Endothelial cell of umbilical vein (primary cell): ENCODE results near the gene NAP1L4. TPM values are rescaled to one million over a fixed set of nuclear protein-coding genes. Genes with fewer than 3 reads are reported as not detected.

ENCODE experiments used
- BruUV-seq: library from RNA; stranded (reverse); fragments of 400-500 nt; replicated peaks from 2 replicates; lab custom pipeline; 2021; lab: Mats Ljungman, UMichigan
- CTCF ChIA-PET: fragments of 300-600, 350-600 bp; sonication (Branson Sonifier 250); formaldehyde crosslinking; loops from one replicate; lab custom pipeline; 2021; ENCODE audit warnings: antibody characterized with exemption, inconsistent platforms; lab: Charles Lee
- POLR2A ChIA-PET: fragments of 300-600, 350-600 bp; sonication (Branson Sonifier 250); formaldehyde crosslinking; loops from one replicate; lab custom pipeline; 2021; ENCODE audit warnings: antibody characterized with exemption, inconsistent platforms; lab: Charles Lee
- DNase-seq: peaks from one replicate; pipeline ENCODE4 v3.0.0-alpha.2; 2011; ENCODE audit warnings: low read depth, low spot score
- FAIRE-seq: peaks from 2 replicates; lab custom pipeline; 2011; peaks lifted over from hg19 to GRCh38; lab: Jason Lieb, UNC
- H2AFZ ChIP-seq: 2 replicates; pipeline ENCODE4 v1.6.0; 2012; ENCODE audit warnings: low read depth, low read length, control low read depth, inconsistent platforms
- H3K27ac ChIP-seq: 2 replicates; pipeline ENCODE4 v1.5.1; 2011; ENCODE audit warnings: low read depth, mild to moderate bottlenecking, control low read depth, low read length, moderate library complexity; ENCODE audit not compliant: insufficient read depth
- H3K27me3 ChIP-seq, 2 experiments: 2 replicates each; pipeline versions ENCODE4 v1.6.0 to v1.6.1; 2011; ENCODE audit warnings: low read length in 2 of 2, mixed read lengths in 1 of 2; ENCODE audit not compliant: control insufficient read depth in 2 of 2, insufficient read depth in 2 of 2
- H3K36me3 ChIP-seq, 2 experiments: 2 replicates in 1 of 2; 3 replicates in 1 of 2; pipeline ENCODE4 v1.5.1; 2011; ENCODE audit warnings: low read length in 2 of 2, mild to moderate bottlenecking in 1 of 2, moderate library complexity in 1 of 2; ENCODE audit not compliant: control insufficient read depth in 2 of 2, insufficient read depth in 2 of 2; ENCODE audit errors: extremely low read depth in 1 of 2
- H3K4me1 ChIP-seq: 3 replicates; pipeline ENCODE4 v1.5.1; 2011; ENCODE audit warnings: mild to moderate bottlenecking, low read length; ENCODE audit not compliant: control insufficient read depth, insufficient read depth; ENCODE audit errors: extremely low read depth
- H3K4me2 ChIP-seq: 2 replicates; pipeline ENCODE4 v1.6.1; 2011; ENCODE audit warnings: low read length, control low read depth, mixed read lengths; ENCODE audit not compliant: insufficient read depth
- H3K4me3 ChIP-seq, 3 experiments: fragments of 200-600 bp in 1 of 3; sonication (generic), shearing (Covaris generic) in 1 of 3; replicated peaks in 1 of 3; 2 replicates each; pipeline ENCODE4 v1.5.1; 2011 to 2016; ENCODE audit warnings: control low read depth in 3 of 3, low read length in 3 of 3, mild to moderate bottlenecking in 2 of 3, inconsistent platforms in 1 of 3, low read depth in 1 of 3, moderate library complexity in 1 of 3; ENCODE audit not compliant: insufficient read depth in 1 of 3
- H3K79me2 ChIP-seq: 2 replicates; pipeline ENCODE4 v1.6.0; 2012; ENCODE audit warnings: low read length, inconsistent platforms; ENCODE audit not compliant: control insufficient read depth, insufficient read depth
- H3K9ac ChIP-seq: replicated peaks from 2 replicates; pipeline ENCODE3; 2011; ENCODE audit warnings: low read length, control low read depth; ENCODE audit not compliant: insufficient read depth; ENCODE audit errors: extremely low read depth
- H3K9me1 ChIP-seq: replicated peaks from 3 replicates; pipeline ENCODE4 v1.6.0; 2011; ENCODE audit warnings: mild to moderate bottlenecking, low read length; ENCODE audit not compliant: control insufficient read depth, insufficient read depth; ENCODE audit errors: extremely low read depth
- H3K9me3 ChIP-seq: replicated peaks from 2 replicates; pipeline ENCODE4 v1.5.1; 2012; ENCODE audit warnings: low read length, inconsistent platforms; ENCODE audit not compliant: control insufficient read depth, insufficient read depth
- H4K20me1 ChIP-seq: replicated peaks from 2 replicates; pipeline ENCODE3; 2011; ENCODE audit warnings: mild to moderate bottlenecking, low read length; ENCODE audit not compliant: control insufficient read depth, insufficient read depth; ENCODE audit errors: extremely low read depth
- EZH2 ChIP-seq: IDR thresholded peaks from 2 replicates; pipeline ENCODE4 v1.6.1; 2012; ENCODE audit warnings: borderline replicate concordance, low read depth, mild to moderate bottlenecking, moderate library complexity, low read length, inconsistent platforms; ENCODE audit not compliant: severe bottlenecking
- FOS ChIP-seq: IDR thresholded peaks from 2 replicates; pipeline ENCODE4 v1.6.1; 2011; ENCODE audit warnings: mild to moderate bottlenecking, low read length, moderate library complexity, borderline replicate concordance; ENCODE audit not compliant: insufficient read depth
- GATA2 ChIP-seq: IDR thresholded peaks from 2 replicates; pipeline ENCODE4 v1.7.0; 2011; ENCODE audit warnings: low read depth, mild to moderate bottlenecking, moderate library complexity, mixed read lengths, low read length; ENCODE audit not compliant: insufficient read length, insufficient read depth
- JUN ChIP-seq: IDR thresholded peaks from 2 replicates; pipeline ENCODE4 v1.6.1; 2011; ENCODE audit warnings: borderline replicate concordance, low read depth; ENCODE audit not compliant: insufficient read length, insufficient read depth
- MYC ChIP-seq: IDR thresholded peaks from one replicate; pipeline ENCODE4 v1.6.1; 2011; ENCODE audit warnings: mild to moderate bottlenecking, low read depth, low read length
- POLR2A ChIP-seq: IDR thresholded peaks from 2 replicates; pipeline ENCODE4 v1.6.1; 2012; ENCODE audit warnings: low read depth, mild to moderate bottlenecking, control low read depth, low read length
- POLR2AphosphoS5 ChIP-seq: IDR thresholded peaks from 2 replicates; pipeline ENCODE4 v1.6.1; 2012; ENCODE audit warnings: low read depth, mild to moderate bottlenecking, control low read depth, low read length, moderate library complexity; ENCODE audit not compliant: insufficient read depth
- dilution Hi-C: fragments of 300-500 bp; cut with MboI; formaldehyde crosslinking; loops from one replicate; pipeline ENCODE4 v1.15.0; 2019; ENCODE audit warnings: low sequenced_read_pairs; ENCODE audit not compliant: extremely low pct_ligation_motif_present
- intact Hi-C: fragments of 100-400 bp; cut with micrococcal nuclease; formaldehyde crosslinking; loops from one replicate; pipeline ENCODE4 v1.10.0; 2022
- polyA plus RNA-seq, 4 experiments: library from polyadenylated mRNA; depleted of rRNA in 3 of 4; stranded (reverse) in 3 of 4; unstranded in 1 of 4; fragments of >200 nt; gene quantifications; 2 replicates each; pipeline versions ENCODE4 v1.2.1 to v1.2.3, GENCODE V29; 2011 to 2012; ENCODE audit warnings: missing spikeins in 1 of 4
- total RNA-seq: library from RNA; stranded (reverse); gene quantifications from 2 replicates; pipeline ENCODE4 v1.2.3, GENCODE V29; 2021
- TF ChIP-seq, protein P1 (sequence below), 2 donors: IDR thresholded peaks; 1 replicate in 1 of 2; 2 replicates in 1 of 2; pipeline ENCODE4 v1.5.1; 2011; ENCODE audit warnings: low read length in 2 of 2, mild to moderate bottlenecking in 2 of 2, moderate library complexity in 2 of 2, control low read depth in 1 of 2, inconsistent platforms in 1 of 2, low read depth in 1 of 2; ENCODE audit not compliant: insufficient read depth in 1 of 2; ENCODE audit errors: extremely low read depth in 1 of 2
- TF ChIP-seq, protein P2 (sequence below): IDR thresholded peaks from 2 replicates; pipeline ENCODE4 v1.6.1; 2011; ENCODE audit not compliant: insufficient read depth, insufficient read length

NAP1L4 gene
- total and polyA plus RNA-seq, 2 donors (not counting 3 experiments of a cell fraction or from before 2014, with no cell fraction given): 100.0 to 177 TPM

DNA sequence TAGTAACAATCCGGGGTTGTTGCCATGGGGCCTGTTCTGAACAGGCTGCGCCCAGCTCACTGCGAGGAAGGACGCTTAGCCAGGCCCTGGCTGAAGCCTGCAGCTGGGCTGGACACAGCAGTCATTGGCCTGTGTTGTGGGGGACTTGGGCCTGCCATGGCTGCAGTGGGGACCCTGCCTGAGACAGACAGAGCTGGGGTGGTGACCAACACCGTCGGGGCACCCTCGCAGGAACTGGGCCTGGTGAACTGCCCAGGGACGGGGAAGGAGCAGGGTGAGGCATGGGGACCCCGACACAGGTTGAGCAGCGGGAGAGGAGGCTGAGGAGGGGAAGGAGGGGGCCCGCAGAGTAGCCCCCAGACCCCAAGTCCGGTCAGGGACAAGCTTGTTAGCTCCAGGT is 71.8 kb downstream of the NAP1L4 start:
- dilution Hi-C loops: no loop called here
- no TSS peak for BruUV-seq

More for the DNA sequence above, 71.8 kb downstream of the NAP1L4 start:
- H3K4me2 ChIP-seq: no peak overlapping the region
- H3K79me2 ChIP-seq: no peaks in the 10 kb centered on the region
- no peaks in the 10 kb centered on the region for H3K9me3 ChIP-seq
- H3K27me3 ChIP-seq: no peaks in the 10 kb centered on the region
- H3K9ac ChIP-seq: no peak overlapping the region
- no peak overlapping the region for H3K4me3 ChIP-seq
- no peaks in the 10 kb centered on the region for H3K9me1 ChIP-seq
- intact Hi-C loops: no loop called here
- no peak for DNase-seq
- ChIA-PET CTCF (interaction anchor here (0.8 to 2.2 kb wide), 4 partner anchors 9 to 387 kb away, joined by 3 to 10 read pairs (median 4); partner anchors contain the start of gene PHLDA2), POLR2A (interaction anchor here (0.6 kb wide), 1 partner anchor 18 kb away, joined by 3 read pairs; a partner anchor contains a TSS)
- no peaks in the 10 kb centered on the region for H3K36me3 ChIP-seq
- FAIRE-seq: no peak
- TF ChIP-seq JUN (no peak), MYC (no peak), POLR2A (no peak), GATA2 (no peak), POLR2AphosphoS5 (no peak), FOS (no peak), EZH2 (no peak)
- TF ChIP-seq, protein P1, sequence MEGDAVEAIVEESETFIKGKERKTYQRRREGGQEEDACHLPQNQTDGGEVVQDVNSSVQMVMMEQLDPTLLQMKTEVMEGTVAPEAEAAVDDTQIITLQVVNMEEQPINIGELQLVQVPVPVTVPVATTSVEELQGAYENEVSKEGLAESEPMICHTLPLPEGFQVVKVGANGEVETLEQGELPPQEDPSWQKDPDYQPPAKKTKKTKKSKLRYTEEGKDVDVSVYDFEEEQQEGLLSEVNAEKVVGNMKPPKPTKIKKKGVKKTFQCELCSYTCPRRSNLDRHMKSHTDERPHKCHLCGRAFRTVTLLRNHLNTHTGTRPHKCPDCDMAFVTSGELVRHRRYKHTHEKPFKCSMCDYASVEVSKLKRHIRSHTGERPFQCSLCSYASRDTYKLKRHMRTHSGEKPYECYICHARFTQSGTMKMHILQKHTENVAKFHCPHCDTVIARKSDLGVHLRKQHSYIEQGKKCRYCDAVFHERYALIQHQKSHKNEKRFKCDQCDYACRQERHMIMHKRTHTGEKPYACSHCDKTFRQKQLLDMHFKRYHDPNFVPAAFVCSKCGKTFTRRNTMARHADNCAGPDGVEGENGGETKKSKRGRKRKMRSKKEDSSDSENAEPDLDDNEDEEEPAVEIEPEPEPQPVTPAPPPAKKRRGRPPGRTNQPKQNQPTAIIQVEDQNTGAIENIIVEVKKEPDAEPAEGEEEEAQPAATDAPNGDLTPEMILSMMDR (IDR thresholded peaks at IDR 0.05; ENCODE audit: extremely low read depth in 1 of 2, insufficient read depth in 1 of 2, low read depth in 1 of 2, low read length in 2 of 2): no peak
- TF ChIP-seq, protein P2, sequence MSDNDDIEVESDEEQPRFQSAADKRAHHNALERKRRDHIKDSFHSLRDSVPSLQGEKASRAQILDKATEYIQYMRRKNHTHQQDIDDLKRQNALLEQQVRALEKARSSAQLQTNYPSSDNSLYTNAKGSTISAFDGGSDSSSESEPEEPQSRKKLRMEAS: no peak
- H4K20me1 ChIP-seq: no peaks in the 10 kb centered on the region
- no peaks in the 10 kb centered on the region for H3K4me1 ChIP-seq
- H2AFZ ChIP-seq: no peak overlapping the region
- no peak overlapping the region for H3K27ac ChIP-seq
